Gastroesophageal sphincter (tissue), 4 donors: Measurements from ENCODE around the gene DPM1. TPM values are rescaled to one million over a fixed set of nuclear protein-coding genes. Genes with fewer than 3 reads are reported as not detected.
"Not testable (repeated sequence)": the region's sequence is repeated elsewhere in the genome, so short reads cannot be mapped to it uniquely, and the experiment has no call there.

Experiments
- ATAC-seq: fragments of 150-250 bp; one replicate; pipeline ENCODE4 v1.9.1; 2016; ENCODE audit warnings: mild to moderate bottlenecking, moderate library complexity
- H3K27ac ChIP-seq, 4 donors: fragments of 200-600 bp; sonication (generic) in 3 of 4; 1 replicate in 3 of 4; 2 replicates in 1 of 4; pipeline ENCODE4 v1.5.1; 2016 to 2019
- H3K27me3 ChIP-seq: fragments of 200-600 bp; sonication (generic); one replicate; pipeline ENCODE4 v1.5.1; 2019
- H3K36me3 ChIP-seq, 2 donors: fragments of 200-600 bp; sonication (generic); one replicate each; pipeline ENCODE4 v1.5.1; 2019; ENCODE audit warnings: control low read depth in 1 of 2
- H3K4me1 ChIP-seq, 3 donors: fragments of 200-600 bp; sonication (generic); 1 replicate in 2 of 3; 2 replicates in 1 of 3; pipeline ENCODE4 v1.5.1; 2016 to 2019; ENCODE audit warnings: control low read depth in 2 of 3
- H3K4me3 ChIP-seq, 2 donors: fragments of 200-600 bp; sonication (generic); one replicate each; pipeline ENCODE4 v1.5.1; 2019; ENCODE audit warnings: mild to moderate bottlenecking in 1 of 2, moderate library complexity in 1 of 2
- H3K9me3 ChIP-seq, 3 donors: fragments of 200-600 bp; sonication (generic); one replicate each; pipeline ENCODE4 v1.5.1; 2017 to 2019; ENCODE audit warnings: control low read depth in 2 of 3
- CTCF ChIP-seq, 4 experiments: fragments of 200-600 bp in 2 of 4; fragments of 450-650 bp in 2 of 4; sonication (generic) in 1 of 4; IDR thresholded peaks; one replicate each; pipeline ENCODE4 v1.5.1; 2017 to 2019; ENCODE audit warnings: antibody characterized with exemption in 4 of 4, mild to moderate bottlenecking in 2 of 4, moderate library complexity in 2 of 4
- EP300 ChIP-seq: sonication (generic); formaldehyde crosslinking; IDR thresholded peaks from one replicate; pipeline ENCODE4 v1.6.1; 2017; ENCODE audit warnings: antibody characterized with exemption, mild to moderate bottlenecking
- POLR2A ChIP-seq, 2 donors: fragments of 450-650 bp; IDR thresholded peaks; one replicate each; pipeline ENCODE4 v1.6.1; 2017; ENCODE audit warnings: antibody characterized with exemption in 2 of 2, mild to moderate bottlenecking in 2 of 2, moderate library complexity in 1 of 2
- POLR2AphosphoS5 ChIP-seq: sonication (generic); formaldehyde crosslinking; IDR thresholded peaks from one replicate; pipeline ENCODE4 v1.6.1; 2017; ENCODE audit warnings: antibody characterized with exemption
- WGBS, 2 donors: methylation state at CpG; one replicate each; pipeline ENCODE4 v1.1.5; 2018; ENCODE audit warnings: low coverage in 1 of 2; 5-methylcytosine and 5-hydroxymethylcytosine counted together
- total RNA-seq, 4 donors: library from RNA; depleted of rRNA; stranded (reverse); fragments of >200 nt; gene quantifications; one replicate each; pipeline ENCODE4 v1.1.0, GENCODE V29; 2016

DPM1 gene
- total RNA-seq, 4 donors from 2014 or later: 35.2 to 63.0 (median 43.5) TPM

GRCh38 chr20:50980851-50981713 lies 22.8 kb upstream of the DPM1 start:
- TF ChIP-seq POLR2AphosphoS5: no peak
- peak in 3 of 4 experiments; percentile 47 to 74 (median 57) for TF ChIP-seq CTCF (IDR thresholded peaks at IDR 0.05)
- no peaks in the 10 kb centered on the region for H3K9me3 ChIP-seq
- WGBS, 2 donors: 46 to 80% methylated on average over 11 to 13 of the region's 26 CpGs
- H3K36me3 ChIP-seq: no peaks in the 10 kb centered on the region
- H3K27me3 ChIP-seq: peaks cover 93% of the 10 kb centered on the region
- peaks cover 0 to 8% (median 0%) of the 10 kb centered on the region in 3 donors for H3K4me1 ChIP-seq
- no peak overlapping the region for H3K4me3 ChIP-seq
- peak overlapping the region in 2 of 4 donors; percentile 24 to 50 for H3K27ac ChIP-seq
- ATAC-seq: no peak

- no peaks in the 10 kb centered on the region for H3K9me3 ChIP-seq
- TF ChIP-seq CTCF (IDR thresholded peaks at IDR 0.05) (no peak), POLR2AphosphoS5 (peak; percentile 83)
- H3K27ac ChIP-seq: peak overlapping the region in 2 of 4 donors; percentile 24 to 50
- H3K36me3 ChIP-seq: no peaks in the 10 kb centered on the region
- H3K27me3 ChIP-seq: peaks cover 92% of the 10 kb centered on the region
- 5 to 41% methylated on average over 4 to 5 of the region's 8 CpGs for WGBS, 2 donors
- no peak overlapping the region for H3K4me3 ChIP-seq
- ATAC-seq: peak; percentile 75
- peaks cover 0 to 8% (median 0%) of the 10 kb centered on the region in 3 donors for H3K4me1 ChIP-seq
Observed at GRCh38 chr20:50980071-50980681, 21.8 kb upstream of the DPM1 start.

DNA sequence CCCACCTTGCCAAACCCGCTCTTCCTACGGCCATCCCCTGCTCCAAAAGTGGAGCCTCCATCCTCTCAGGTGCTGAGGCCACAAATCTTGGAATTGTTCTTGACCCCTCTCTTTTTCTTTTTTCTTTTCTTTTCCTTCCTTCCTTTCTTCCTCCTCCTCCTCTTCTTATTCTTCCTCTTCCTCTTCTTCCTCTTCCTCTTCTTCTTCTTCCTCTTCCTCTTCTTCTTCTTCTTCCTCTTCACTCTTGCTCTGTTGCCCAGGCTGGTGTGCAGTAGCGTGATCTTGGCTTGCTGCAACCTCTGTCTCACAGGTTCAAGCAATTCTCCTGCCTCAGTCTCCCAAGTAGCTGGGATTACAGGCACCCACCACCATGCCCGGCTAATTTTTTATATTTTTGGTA lies 20.2 kb upstream of the DPM1 start:
- 84 to 100% methylated on average over 2 to 4 of the region's 4 CpGs for whole genome bisulfite sequencing, 2 donors
- H3K27me3 ChIP-seq: peaks cover 75% of the 10 kb centered on the region
- not testable (repeated sequence) for H3K4me3 ChIP-seq, H3K4me1 ChIP-seq, H3K9me3 ChIP-seq, H3K27ac ChIP-seq, ATAC-seq, H3K36me3 ChIP-seq

DNA sequence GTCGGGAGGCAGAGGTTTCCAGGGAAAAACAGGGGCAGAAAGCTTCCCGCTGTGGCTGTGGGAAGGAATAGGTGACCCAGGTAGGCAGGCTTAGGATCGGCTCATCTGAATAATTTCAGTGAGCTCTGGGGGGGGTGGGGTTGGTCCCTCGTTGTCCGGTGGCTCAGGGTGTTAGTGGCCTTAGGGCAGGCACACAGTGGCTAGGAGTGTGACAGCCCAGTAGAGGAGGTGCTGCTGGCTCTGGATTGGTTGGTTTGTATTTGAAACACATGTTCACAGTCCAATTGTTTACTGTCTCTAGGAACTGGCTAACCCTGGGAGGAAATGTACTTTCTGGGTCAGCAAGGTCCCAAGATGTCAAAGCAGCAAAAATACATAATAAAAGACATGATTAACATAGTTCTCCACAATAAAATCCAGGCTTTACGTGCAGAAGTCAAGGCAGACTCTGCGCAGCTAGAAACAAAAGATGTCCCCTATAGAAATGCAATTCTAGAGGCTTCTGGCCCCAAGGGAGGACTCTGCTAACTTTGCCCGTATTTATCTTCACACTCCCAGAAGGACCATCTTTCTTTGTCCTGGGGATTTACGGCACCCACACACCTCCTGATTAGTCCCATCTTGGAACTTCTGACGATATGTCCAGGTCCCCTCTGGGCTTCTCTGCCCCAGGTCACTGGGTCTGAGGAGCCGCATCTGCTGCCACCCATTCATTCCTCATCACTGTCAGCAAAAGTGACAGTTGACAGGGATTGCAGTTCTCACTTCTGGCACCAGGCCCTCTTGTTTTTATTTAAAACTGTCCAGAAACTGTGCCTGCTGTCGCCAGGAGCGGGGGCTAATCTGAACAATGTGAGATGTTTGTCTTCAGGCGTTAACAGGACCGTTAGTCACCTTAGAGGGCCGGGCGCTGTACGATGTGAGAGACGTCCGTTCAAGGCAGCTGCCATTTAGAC lies 19.0 kb upstream of the DPM1 start:
- TF ChIP-seq CTCF (IDR thresholded peaks at IDR 0.05) (no peak), POLR2A (IDR thresholded peaks at IDR 0.05) (no peak), POLR2AphosphoS5 (no peak), EP300 (no peak)
- no peak overlapping the region for H3K27ac ChIP-seq
- WGBS, 2 donors: 33 to 52% methylated on average over 6 to 19 of the region's 20 CpGs
- no peaks in the 10 kb centered on the region for H3K9me3 ChIP-seq
- peaks cover 67% of the 10 kb centered on the region for H3K27me3 ChIP-seq
- H3K4me1 ChIP-seq: peaks cover 0 to 8% (median 0%) of the 10 kb centered on the region in 3 donors
- ATAC-seq: no peak
- H3K36me3 ChIP-seq: no peaks in the 10 kb centered on the region
- H3K4me3 ChIP-seq: no peak overlapping the region

- 94 to 96% methylated on average over 5 to 6 of the region's 10 CpGs for WGBS, 2 donors
- H3K27me3 ChIP-seq: peaks cover 53% of the 10 kb centered on the region
- no peaks in the 10 kb centered on the region for H3K36me3 ChIP-seq
- H3K27ac ChIP-seq: no peak overlapping the region
- H3K4me1 ChIP-seq: peaks cover 0 to 1% (median 0%) of the 10 kb centered on the region in 3 donors
- TF ChIP-seq EP300 (no peak), CTCF (IDR thresholded peaks at IDR 0.05) (no peak), POLR2A (IDR thresholded peaks at IDR 0.05) (no peak)
- no peaks in the 10 kb centered on the region for H3K9me3 ChIP-seq
- no peak overlapping the region for H3K4me3 ChIP-seq
- no peak for ATAC-seq
Observed at GRCh38 chr20:50975701-50976330, 17.5 kb upstream of the DPM1 start.
